MG63 (cell line): ENCODE measurements around the gene HERPUD1. TPM values are rescaled to one million over a fixed set of nuclear protein-coding genes. Genes with fewer than 3 reads are reported as not detected.

ENCODE experiments used
- DNase-seq: peaks from one replicate; pipeline ENCODE4 v3.0.0-alpha.2; 2020
- H3K27me3 ChIP-seq: fragments of 250-450 bp; sonication (Bioruptor Pico); 2 replicates; pipeline ENCODE4 v1.5.1; 2020; ENCODE audit warnings: mild to moderate bottlenecking, moderate library complexity
- H3K36me3 ChIP-seq: fragments of 250-450 bp; sonication (Bioruptor Pico); 2 replicates; pipeline ENCODE4 v1.5.1; 2020; ENCODE audit warnings: mild to moderate bottlenecking, moderate library complexity
- H3K4me3 ChIP-seq: fragments of 250-450 bp; sonication (Bioruptor Pico); 2 replicates; pipeline ENCODE4 v1.5.1; 2020; ENCODE audit warnings: mild to moderate bottlenecking, moderate library complexity
- H3K9me3 ChIP-seq: fragments of 250-450 bp; sonication (Bioruptor Pico); 2 replicates; pipeline ENCODE4 v1.5.1; 2020; ENCODE audit warnings: mild to moderate bottlenecking, moderate library complexity
- total RNA-seq: library from RNA; depleted of rRNA; stranded (reverse); fragments of >200 nt; shearing (Covaris generic); gene quantifications from 2 replicates; pipeline ENCODE4 v1.2.3, GENCODE V29; 2014; ENCODE audit warnings: low replicate concordance

The HERPUD1 gene
- total RNA-seq, 1 experiment from 2014 or later: 252 TPM

DNA sequence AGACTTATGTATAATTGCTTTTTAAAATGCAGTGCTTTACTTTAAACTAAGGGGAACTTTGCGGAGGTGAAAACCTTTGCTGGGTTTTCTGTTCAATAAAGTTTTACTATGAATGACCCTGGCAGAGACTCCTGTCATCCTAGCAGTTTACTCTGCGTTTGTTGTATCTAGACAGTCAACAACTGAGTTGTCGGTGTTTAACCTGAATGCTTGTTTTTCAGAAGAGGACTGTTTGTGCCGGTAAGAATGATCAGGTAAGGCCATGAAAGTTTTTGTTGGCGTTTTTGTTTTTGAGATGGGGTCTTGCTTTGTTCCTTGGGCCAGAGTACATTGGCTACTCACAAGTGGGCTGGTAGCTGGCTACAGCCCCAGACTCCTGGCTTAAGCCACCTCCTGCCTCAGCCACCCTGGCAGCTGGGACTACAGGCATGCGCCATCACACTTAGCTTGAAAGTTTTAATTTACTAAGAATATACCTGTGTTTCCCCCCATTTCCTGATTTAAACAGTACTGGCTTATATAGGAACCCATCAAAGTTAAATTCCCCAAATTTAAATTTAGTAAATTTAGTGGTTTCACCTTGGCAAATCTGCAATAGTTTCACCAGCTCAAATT lies 11.9 kb downstream of the HERPUD1 start:
- Histone ChIP-seq H3K27me3 (no peaks in the 10 kb centered on the region), H3K36me3 (peaks cover 76% of the 10 kb centered on the region), H3K4me3 (no peak overlapping the region), H3K9me3 (no peaks in the 10 kb centered on the region)
- DNase-seq: no peak

DNA sequence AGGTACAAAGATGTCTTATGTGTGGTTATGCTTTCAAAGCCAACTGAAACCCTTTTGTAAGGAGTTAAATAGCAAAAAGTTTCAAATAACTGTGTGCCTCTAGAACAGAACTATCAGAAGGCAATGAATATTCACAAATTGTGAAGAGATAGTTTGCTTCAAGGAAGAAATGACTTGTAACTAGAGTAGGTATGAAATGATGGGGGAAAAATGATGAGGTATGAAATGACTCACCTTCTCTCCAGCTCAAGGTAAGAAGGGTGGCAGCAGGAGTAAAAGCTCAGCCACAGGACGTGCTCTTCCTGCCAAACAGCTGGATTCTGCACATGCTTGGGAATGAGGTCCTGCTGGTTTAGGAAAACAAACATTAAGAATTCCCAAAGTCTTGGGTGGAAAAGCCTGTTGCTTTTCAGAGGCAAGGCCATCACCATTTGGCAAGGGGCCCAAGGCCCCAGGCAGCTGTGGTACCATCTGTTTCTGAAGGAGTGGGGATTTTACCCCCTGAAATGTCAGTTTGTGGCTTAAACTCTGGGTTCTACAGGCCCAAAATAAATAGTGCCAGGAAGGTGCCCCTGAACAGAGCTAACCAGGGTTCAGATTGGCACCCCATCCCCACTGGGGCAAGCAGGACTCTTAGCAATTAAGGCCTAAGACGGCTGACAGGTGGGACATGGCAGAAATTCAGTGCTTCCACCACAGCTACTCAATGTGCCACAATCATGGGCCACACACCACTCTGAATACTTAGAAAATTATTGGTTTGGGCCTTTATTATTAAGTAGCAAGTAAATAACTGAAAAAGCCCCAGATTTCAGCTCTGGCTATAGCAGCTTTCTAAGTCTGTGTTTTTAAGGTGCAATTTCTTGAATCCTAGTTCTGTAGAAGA lies 13.3 kb downstream of the HERPUD1 start:
- Histone ChIP-seq H3K4me3 (no peak overlapping the region), H3K27me3 (no peaks in the 10 kb centered on the region), H3K9me3 (no peaks in the 10 kb centered on the region), H3K36me3 (peaks cover 63% of the 10 kb centered on the region)
- peak; percentile 35 for DNase-seq

GRCh38 chr16:56945847-56946527 lies 14.0 kb downstream of the HERPUD1 start:
- H3K27me3 ChIP-seq: no peaks in the 10 kb centered on the region
- no peaks in the 10 kb centered on the region for H3K9me3 ChIP-seq
- H3K36me3 ChIP-seq: peaks cover 55% of the 10 kb centered on the region
- DNase-seq: no peak
- H3K4me3 ChIP-seq: no peak overlapping the region

DNA sequence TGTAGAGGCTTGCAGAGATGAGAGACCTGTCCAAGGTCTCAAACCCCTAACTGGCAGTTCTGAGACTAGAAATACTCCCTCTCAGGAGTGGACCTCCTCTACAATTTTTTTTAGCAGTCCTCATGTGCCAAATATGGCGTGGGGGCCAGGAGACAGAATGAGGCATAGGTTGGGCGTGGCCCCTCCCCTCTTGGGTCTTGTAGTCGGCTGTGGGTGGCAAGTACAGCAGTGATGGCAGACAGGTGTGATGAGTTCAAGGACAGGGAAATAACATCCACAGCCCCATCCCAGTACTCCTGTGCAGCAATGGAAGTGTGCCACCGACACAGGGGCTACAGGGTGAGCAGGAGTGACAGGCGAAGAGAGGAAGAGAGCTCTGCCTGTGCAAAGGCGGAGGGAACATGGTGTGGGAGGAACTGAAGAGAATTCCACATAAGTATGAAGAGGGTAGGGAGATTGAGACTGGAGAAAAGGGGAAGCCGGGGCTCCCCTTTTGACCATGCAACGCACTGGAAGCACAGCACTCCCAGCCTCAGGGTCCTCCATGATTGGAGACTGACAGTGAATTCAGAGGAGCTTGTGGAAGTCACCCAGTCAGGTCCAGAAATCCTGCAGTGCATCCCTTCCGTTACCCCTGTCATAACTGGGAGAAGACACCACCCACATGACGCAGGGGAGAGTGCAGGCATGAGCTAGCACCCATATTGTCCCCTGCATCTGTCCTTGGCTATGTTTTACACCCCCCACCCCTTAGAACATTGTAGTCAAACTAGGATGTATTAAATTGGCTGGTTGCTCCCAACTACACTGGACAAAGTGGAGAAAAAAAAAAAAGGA lies 15.0 kb downstream of the HERPUD1 start:
- H3K9me3 ChIP-seq: no peaks in the 10 kb centered on the region
- no peaks in the 10 kb centered on the region for H3K27me3 ChIP-seq
- no peak overlapping the region for H3K4me3 ChIP-seq
- H3K36me3 ChIP-seq: peaks cover 45% of the 10 kb centered on the region
- DNase-seq: no peak

GRCh38 chr16:56947604-56947995 lies 15.7 kb downstream of the HERPUD1 start:
- Histone ChIP-seq H3K27me3 (no peaks in the 10 kb centered on the region), H3K4me3 (no peak overlapping the region), H3K36me3 (peaks cover 39% of the 10 kb centered on the region), H3K9me3 (no peaks in the 10 kb centered on the region)
- no peak for DNase-seq

DNA sequence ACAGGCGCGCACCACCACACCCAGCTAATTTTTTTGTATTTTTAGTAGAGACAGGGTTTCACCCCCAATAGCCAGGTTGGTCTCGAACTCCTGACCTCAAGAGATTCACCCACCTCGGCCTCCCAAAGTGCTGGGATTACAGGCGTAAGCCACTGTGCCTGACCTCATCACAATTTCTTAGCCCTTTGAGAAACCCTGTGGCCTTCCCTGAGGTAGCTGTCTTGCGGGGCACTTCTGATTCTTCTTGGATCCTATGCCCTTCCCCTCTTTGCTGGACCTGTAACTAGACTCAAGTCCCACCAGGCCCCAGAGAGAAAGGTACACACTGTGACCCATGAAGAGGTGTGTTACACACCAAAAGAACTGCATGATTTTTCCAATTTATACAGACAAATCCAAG lies 16.3 kb downstream of the HERPUD1 start:
- DNase-seq: no peak
- Histone ChIP-seq H3K4me3 (no peak overlapping the region), H3K9me3 (no peaks in the 10 kb centered on the region), H3K27me3 (no peaks in the 10 kb centered on the region), H3K36me3 (peaks cover 33% of the 10 kb centered on the region)

- Histone ChIP-seq H3K9me3 (no peaks in the 10 kb centered on the region), H3K4me3 (no peak overlapping the region), H3K27me3 (no peaks in the 10 kb centered on the region), H3K36me3 (peaks cover 14% of the 10 kb centered on the region)
- no peak for DNase-seq
Observed at GRCh38 chr16:56950051-56950450, 18.1 kb downstream of the HERPUD1 start.

DNA sequence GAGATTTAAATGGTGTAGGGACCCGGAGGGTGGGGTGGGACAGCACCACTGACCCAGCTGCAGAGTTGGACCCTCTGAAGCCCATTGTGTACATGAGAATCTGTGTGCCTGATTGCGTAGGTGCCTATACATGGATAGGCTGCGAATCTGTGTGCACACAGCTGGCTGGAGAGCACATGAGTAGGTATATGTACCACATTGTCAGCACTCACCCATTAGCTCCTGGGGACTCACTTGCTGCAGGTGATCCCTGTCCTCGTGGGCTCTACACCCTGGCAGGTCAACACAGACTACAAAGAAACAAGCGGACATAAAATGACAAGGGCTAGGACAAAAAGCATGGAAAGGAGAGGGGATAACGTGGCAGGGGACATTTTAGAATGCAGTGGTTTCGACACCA lies 18.5 kb downstream of the HERPUD1 start:
- Histone ChIP-seq H3K27me3 (no peaks in the 10 kb centered on the region), H3K36me3 (peaks cover 10% of the 10 kb centered on the region), H3K9me3 (no peaks in the 10 kb centered on the region), H3K4me3 (no peak overlapping the region)
- DNase-seq: no peak

GRCh38 chr16:56950881-56951771 lies 19.2 kb downstream of the HERPUD1 start:
- H3K36me3 ChIP-seq: peaks cover 5% of the 10 kb centered on the region
- H3K27me3 ChIP-seq: no peaks in the 10 kb centered on the region
- H3K9me3 ChIP-seq: no peaks in the 10 kb centered on the region
- no peak overlapping the region for H3K4me3 ChIP-seq
- peak; percentile 73 for DNase-seq

DNA sequence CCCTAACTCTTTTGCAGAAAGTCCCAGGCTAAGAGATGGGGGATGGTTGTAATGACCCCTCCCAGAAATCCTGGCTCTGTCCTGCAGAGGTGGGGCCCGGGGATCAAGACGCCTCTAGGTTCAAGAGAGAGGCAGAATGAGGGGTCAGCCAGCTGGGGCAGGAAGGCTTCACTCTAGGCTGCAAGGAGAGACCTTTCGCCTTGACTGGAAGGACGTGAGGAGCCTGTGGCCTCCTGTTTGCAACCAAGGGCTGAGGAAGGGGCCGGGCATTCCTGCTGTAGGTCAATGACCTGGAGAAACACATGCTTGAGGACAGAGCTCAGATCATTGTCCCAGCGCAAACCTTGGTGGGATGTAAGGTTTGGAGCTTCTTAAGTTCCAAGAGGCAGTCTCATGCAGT lies 21.1 kb downstream of the HERPUD1 start:
- DNase-seq: no peak
- no peaks in the 10 kb centered on the region for H3K9me3 ChIP-seq
- no peak overlapping the region for H3K4me3 ChIP-seq
- no peaks in the 10 kb centered on the region for H3K27me3 ChIP-seq
- H3K36me3 ChIP-seq: no peaks in the 10 kb centered on the region

GRCh38 chr16:56956076-56956475 lies 24.1 kb downstream of the HERPUD1 start:
- no peaks in the 10 kb centered on the region for H3K36me3 ChIP-seq
- no peak for DNase-seq

GRCh38 chr16:56956756-56957155 lies 24.8 kb downstream of the HERPUD1 start:
- DNase-seq: no peak
- Histone ChIP-seq H3K36me3 (no peaks in the 10 kb centered on the region), H3K27me3 (no peaks in the 10 kb centered on the region), H3K9me3 (no peaks in the 10 kb centered on the region), H3K4me3 (no peak overlapping the region)

More at GRCh38 chr16:56956076-56956475, 24.1 kb downstream of the HERPUD1 start:
- no peaks in the 10 kb centered on the region for H3K27me3 ChIP-seq
- no peak overlapping the region for H3K4me3 ChIP-seq
- H3K9me3 ChIP-seq: no peaks in the 10 kb centered on the region

DNA sequence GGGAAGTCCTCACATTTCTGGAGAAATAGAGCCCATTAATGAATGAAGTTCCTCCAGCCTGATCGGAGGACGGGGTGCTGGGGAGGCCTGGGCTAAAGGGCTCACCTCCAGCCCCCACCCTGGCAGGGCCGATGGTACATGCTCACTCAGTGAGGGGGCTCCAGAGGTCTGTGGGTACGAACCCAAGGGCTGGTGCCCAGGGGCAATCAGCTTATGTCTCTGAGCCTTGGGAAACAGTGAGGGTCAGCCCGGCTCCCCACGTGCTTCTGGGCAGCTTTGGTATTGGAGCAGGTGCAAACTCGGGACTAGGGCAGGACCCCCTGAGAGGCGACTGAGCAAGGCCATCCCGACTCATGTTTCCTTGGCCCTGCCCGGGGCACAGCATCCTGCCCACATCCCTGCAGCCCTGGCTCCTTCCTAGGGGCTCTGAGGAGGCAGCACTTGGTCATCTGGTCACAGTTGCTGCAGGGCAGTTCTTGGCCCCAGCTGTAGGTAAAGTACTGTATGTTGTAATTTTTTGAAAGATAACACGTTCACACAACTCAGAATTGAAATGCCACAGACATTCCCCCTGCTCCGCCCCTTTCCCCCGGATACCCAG lies 28.8 kb downstream of the HERPUD1 start:
- DNase-seq: no peak
- no peaks in the 10 kb centered on the region for H3K36me3 ChIP-seq
- H3K27me3 ChIP-seq: no peaks in the 10 kb centered on the region
- H3K9me3 ChIP-seq: no peaks in the 10 kb centered on the region
- H3K4me3 ChIP-seq: no peak overlapping the region

DNA sequence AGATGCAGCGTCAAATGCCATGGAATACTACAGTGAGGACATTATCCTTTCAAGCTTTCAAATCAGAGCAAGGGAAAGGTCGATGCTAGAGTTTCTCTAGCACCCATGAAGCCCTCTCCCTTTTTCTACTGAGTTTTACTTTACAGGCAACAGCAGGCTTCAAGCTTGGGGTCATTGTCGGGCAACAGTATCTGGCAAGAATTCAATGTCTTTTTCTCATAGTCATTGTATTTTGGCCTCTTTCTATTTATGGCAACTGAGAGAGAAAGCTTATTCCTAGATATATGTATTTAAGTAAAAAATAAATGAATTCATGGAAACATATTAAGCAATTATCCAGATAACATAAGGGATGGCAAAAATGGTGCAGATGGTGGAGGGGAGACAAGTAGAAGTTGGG lies 29.4 kb downstream of the HERPUD1 start:
- Histone ChIP-seq H3K36me3 (no peaks in the 10 kb centered on the region), H3K9me3 (no peaks in the 10 kb centered on the region), H3K4me3 (no peak overlapping the region), H3K27me3 (no peaks in the 10 kb centered on the region)
- no peak for DNase-seq

GRCh38 chr16:56961851-56962281 lies 29.9 kb downstream of the HERPUD1 start, which contains the start of gene CETP:
Gene CETP (plus strand): TSS chr16:56961950. CDS start chr16:56961980, 30 bp downstream.
- H3K9me3 ChIP-seq: no peaks in the 10 kb centered on the region
- no peak for DNase-seq
- no peaks in the 10 kb centered on the region for H3K36me3 ChIP-seq
- H3K4me3 ChIP-seq: no peak within 1 kb of the TSS
- H3K27me3 ChIP-seq: no peaks in the 10 kb centered on the region
